IPS DF 6.9 (cell line): ENCODE results near the gene FARS2.

ENCODE experiments used
- DNase-seq: peaks from one replicate; pipeline ENCODE4 v3.0.0-alpha.2; 2013; ENCODE audit warnings: low read depth, low spot score
- H3K27ac ChIP-seq: one replicate; pipeline ENCODE4 v1.5.1; 2013; ENCODE audit warnings: low read length, control low read depth
- H3K27me3 ChIP-seq: 2 replicates; pipeline ENCODE4 v1.6.1; 2013; ENCODE audit warnings: mild to moderate bottlenecking, low read length; ENCODE audit not compliant: control insufficient read depth, insufficient read depth
- H3K36me3 ChIP-seq: 2 replicates; pipeline ENCODE4 v1.6.1; 2013; ENCODE audit warnings: low read length; ENCODE audit not compliant: control insufficient read depth, insufficient read depth
- H3K4me1 ChIP-seq: 2 replicates; pipeline ENCODE4 v1.6.1; 2013; ENCODE audit warnings: low read length; ENCODE audit not compliant: control insufficient read depth, insufficient read depth
- H3K4me3 ChIP-seq: 2 replicates; pipeline ENCODE4 v1.5.1; 2013; ENCODE audit warnings: mild to moderate bottlenecking, low read length
- H3K9me3 ChIP-seq: 2 replicates; pipeline ENCODE4 v1.6.1; 2013; ENCODE audit warnings: low read length, inconsistent platforms; ENCODE audit not compliant: control insufficient read depth, insufficient read depth
- WGBS: extraction: QIAGEN DNeasy Blood & Tissue Kit; methylation state at CpG from one replicate; pipeline ENCODE4 v1.1.7; 2013; ENCODE audit warnings: mixed read lengths, missing lambda C conversion rate; ENCODE audit not compliant: insufficient read length, insufficient coverage; 5-methylcytosine and 5-hydroxymethylcytosine counted together

FARS2 gene

GRCh38 chr6:5624256-5624655 is 362.9 kb downstream of the FARS2 start:
- Histone ChIP-seq H3K36me3 (no peaks in the 10 kb centered on the region), H3K27ac (no peak overlapping the region), H3K4me3 (no peak overlapping the region), H3K9me3 (no peaks in the 10 kb centered on the region), H3K27me3 (no peaks in the 10 kb centered on the region), H3K4me1 (peaks cover 1% of the 10 kb centered on the region; the same call in 1 of the 2 replicates)
- WGBS, result no CpG with 5 or more reads among the region's 6 CpGs
- DNase-seq, result no peak

- no peak overlapping the region for H3K27ac ChIP-seq
- H3K4me3 ChIP-seq, result no peak overlapping the region
- WGBS, result no CpG with 5 or more reads among the region's 7 CpGs
- peaks cover under 1% of the 10 kb centered on the region; the same call in 1 of the 2 replicates for H3K4me1 ChIP-seq
- no peak for DNase-seq
- H3K9me3 ChIP-seq, result no peaks in the 10 kb centered on the region
- H3K36me3 ChIP-seq, result no peaks in the 10 kb centered on the region
- no peaks in the 10 kb centered on the region for H3K27me3 ChIP-seq
Measured at GRCh38 chr6:5626727-5627426, 365.6 kb downstream of the FARS2 start.

- Histone ChIP-seq H3K4me3 (no peak overlapping the region), H3K27me3 (no peaks in the 10 kb centered on the region), H3K9me3 (no peaks in the 10 kb centered on the region), H3K4me1 (no peaks in the 10 kb centered on the region), H3K27ac (no peak overlapping the region), H3K36me3 (no peaks in the 10 kb centered on the region)
- WGBS, result no CpG with 5 or more reads among the region's 5 CpGs
- DNase-seq, result no peak
Measured at GRCh38 chr6:5630636-5631035, 369.3 kb downstream of the FARS2 start.

GRCh38 chr6:5632348-5632935 is 371.1 kb downstream of the FARS2 start:
- WGBS, result 100% methylated on average over 1 of the region's 7 CpGs
- H3K9me3 ChIP-seq, result no peaks in the 10 kb centered on the region

GRCh38 chr6:5634525-5634924 is 373.2 kb downstream of the FARS2 start:
- no peaks in the 10 kb centered on the region for H3K36me3 ChIP-seq
- no peaks in the 10 kb centered on the region for H3K4me1 ChIP-seq
- no peak overlapping the region for H3K27ac ChIP-seq
- DNase-seq, result no peak
- no peaks in the 10 kb centered on the region for H3K9me3 ChIP-seq
- no peaks in the 10 kb centered on the region for H3K27me3 ChIP-seq
- no CpG with 5 or more reads among the region's 4 CpGs for WGBS
- H3K4me3 ChIP-seq, result no peak overlapping the region

More at GRCh38 chr6:5632348-5632935, 371.1 kb downstream of the FARS2 start:
- no peaks in the 10 kb centered on the region for H3K27me3 ChIP-seq
- DNase-seq, result no peak
- H3K4me1 ChIP-seq, result no peaks in the 10 kb centered on the region
- no peak overlapping the region for H3K4me3 ChIP-seq
- no peaks in the 10 kb centered on the region for H3K36me3 ChIP-seq
- H3K27ac ChIP-seq, result no peak overlapping the region

GRCh38 chr6:5636210-5637030 is 375.1 kb downstream of the FARS2 start:
- Histone ChIP-seq H3K27me3 (no peaks in the 10 kb centered on the region), H3K4me3 (no peak overlapping the region), H3K4me1 (no peaks in the 10 kb centered on the region), H3K9me3 (no peaks in the 10 kb centered on the region; the same call in 1 of the 2 replicates), H3K36me3 (no peaks in the 10 kb centered on the region), H3K27ac (no peak overlapping the region)
- WGBS, result no CpG with 5 or more reads among the region's 16 CpGs
- DNase-seq, result no peak

GRCh38 chr6:5637714-5638113 is 376.4 kb downstream of the FARS2 start:
- no peaks in the 10 kb centered on the region for H3K4me1 ChIP-seq
- no peaks in the 10 kb centered on the region for H3K27me3 ChIP-seq
- no peaks in the 10 kb centered on the region; the same call in 1 of the 2 replicates for H3K9me3 ChIP-seq
- no peaks in the 10 kb centered on the region for H3K36me3 ChIP-seq
- H3K4me3 ChIP-seq, result no peak overlapping the region
- no peak overlapping the region for H3K27ac ChIP-seq
- WGBS, result no CpG with 5 or more reads among the region's 5 CpGs
- no peak for DNase-seq

GRCh38 chr6:5638666-5639065 is 377.4 kb downstream of the FARS2 start:
- no peak for DNase-seq
- Histone ChIP-seq H3K9me3 (no peaks in the 10 kb centered on the region; the same call in 1 of the 2 replicates), H3K4me1 (no peaks in the 10 kb centered on the region), H3K4me3 (no peak overlapping the region), H3K27me3 (no peaks in the 10 kb centered on the region), H3K27ac (no peak overlapping the region), H3K36me3 (no peaks in the 10 kb centered on the region)
- no CpG with 5 or more reads among the region's 8 CpGs for WGBS

GRCh38 chr6:5639193-5639592 is 377.9 kb downstream of the FARS2 start:
- no peaks in the 10 kb centered on the region for H3K4me1 ChIP-seq
- H3K27me3 ChIP-seq, result no peaks in the 10 kb centered on the region
- WGBS, result no CpG with 5 or more reads among the region's 2 CpGs
- no peaks in the 10 kb centered on the region for H3K36me3 ChIP-seq
- H3K9me3 ChIP-seq, result no peaks in the 10 kb centered on the region; the same call in 1 of the 2 replicates
- H3K27ac ChIP-seq, result no peak overlapping the region
- no peak overlapping the region for H3K4me3 ChIP-seq
- DNase-seq, result no peak

- H3K36me3 ChIP-seq, result no peaks in the 10 kb centered on the region
- no peaks in the 10 kb centered on the region for H3K27me3 ChIP-seq
- DNase-seq, result no peak
- H3K27ac ChIP-seq, result no peak overlapping the region
- H3K9me3 ChIP-seq, result no peaks in the 10 kb centered on the region; the same call in 1 of the 2 replicates
- no peaks in the 10 kb centered on the region for H3K4me1 ChIP-seq
- H3K4me3 ChIP-seq, result no peak overlapping the region
- WGBS, result no CpG with 5 or more reads among the region's 4 CpGs
Measured at GRCh38 chr6:5640614-5641013, 379.3 kb downstream of the FARS2 start.
